HFF-Myc (cell line): ENCODE results near the gene LMTK2.

Experiments
- DNase-seq: peaks from one replicate; pipeline ENCODE4 v3.0.0-alpha.2; 2011; ENCODE audit warnings: low read depth; ENCODE audit errors: extremely low read depth
- H3K4me3 ChIP-seq: replicated peaks from 2 replicates; pipeline ENCODE4 v1.5.1; 2011; ENCODE audit warnings: low read depth, mild to moderate bottlenecking, control low read depth, low read length
- TF ChIP-seq, protein P1 (sequence below): IDR thresholded peaks from 2 replicates; pipeline ENCODE4 v1.5.1; 2012; ENCODE audit warnings: mild to moderate bottlenecking, low read depth, low read length, control low read depth; ENCODE audit errors: missing control alignments

Gene LMTK2

DNA sequence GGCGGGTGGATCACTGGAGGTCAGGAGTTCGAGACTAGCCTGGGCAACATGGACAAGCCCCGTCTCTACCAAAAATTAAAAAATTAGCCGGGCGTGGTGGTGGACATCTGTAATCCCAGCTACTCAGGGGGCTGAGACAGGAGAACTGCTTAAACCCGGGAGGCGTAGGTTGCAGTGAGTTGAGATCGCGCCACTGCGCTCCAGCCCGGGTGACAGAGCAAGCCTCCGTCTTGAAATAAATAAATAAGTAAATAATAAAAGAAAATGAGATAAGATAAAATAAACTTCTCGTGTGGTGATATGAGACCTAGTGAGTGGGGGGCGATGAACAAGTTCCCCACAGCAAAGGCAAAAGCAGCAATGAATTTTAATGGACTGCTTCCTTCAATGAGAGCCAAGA, 33.6 kb upstream of the LMTK2 start:
- TF ChIP-seq, protein P1, sequence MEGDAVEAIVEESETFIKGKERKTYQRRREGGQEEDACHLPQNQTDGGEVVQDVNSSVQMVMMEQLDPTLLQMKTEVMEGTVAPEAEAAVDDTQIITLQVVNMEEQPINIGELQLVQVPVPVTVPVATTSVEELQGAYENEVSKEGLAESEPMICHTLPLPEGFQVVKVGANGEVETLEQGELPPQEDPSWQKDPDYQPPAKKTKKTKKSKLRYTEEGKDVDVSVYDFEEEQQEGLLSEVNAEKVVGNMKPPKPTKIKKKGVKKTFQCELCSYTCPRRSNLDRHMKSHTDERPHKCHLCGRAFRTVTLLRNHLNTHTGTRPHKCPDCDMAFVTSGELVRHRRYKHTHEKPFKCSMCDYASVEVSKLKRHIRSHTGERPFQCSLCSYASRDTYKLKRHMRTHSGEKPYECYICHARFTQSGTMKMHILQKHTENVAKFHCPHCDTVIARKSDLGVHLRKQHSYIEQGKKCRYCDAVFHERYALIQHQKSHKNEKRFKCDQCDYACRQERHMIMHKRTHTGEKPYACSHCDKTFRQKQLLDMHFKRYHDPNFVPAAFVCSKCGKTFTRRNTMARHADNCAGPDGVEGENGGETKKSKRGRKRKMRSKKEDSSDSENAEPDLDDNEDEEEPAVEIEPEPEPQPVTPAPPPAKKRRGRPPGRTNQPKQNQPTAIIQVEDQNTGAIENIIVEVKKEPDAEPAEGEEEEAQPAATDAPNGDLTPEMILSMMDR = no peak
- no peak overlapping the region for H3K4me3 ChIP-seq
- no peak for DNase-seq

DNA sequence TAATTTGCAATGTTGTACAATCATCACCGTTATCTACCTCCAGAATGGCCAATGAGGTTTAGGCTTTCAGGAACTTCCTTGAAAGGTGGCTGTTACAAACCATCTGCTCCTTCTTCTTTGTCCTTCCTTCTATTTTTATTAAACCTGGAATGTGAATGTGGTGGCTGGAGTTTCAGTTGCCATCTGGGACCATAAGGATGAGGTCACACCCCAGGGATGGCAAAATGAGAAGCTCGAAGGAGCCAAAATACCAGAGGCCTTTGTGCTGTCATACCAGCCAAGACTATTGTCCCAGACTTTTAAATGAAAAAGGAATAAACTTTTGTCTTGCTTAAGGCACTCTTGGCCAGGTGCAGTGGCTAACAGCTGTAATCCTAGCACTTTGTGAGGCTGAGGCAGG, 30.9 kb upstream of the LMTK2 start:
- no peak for DNase-seq
- no peak overlapping the region for H3K4me3 ChIP-seq
- TF ChIP-seq, protein P1 = no peak

DNA sequence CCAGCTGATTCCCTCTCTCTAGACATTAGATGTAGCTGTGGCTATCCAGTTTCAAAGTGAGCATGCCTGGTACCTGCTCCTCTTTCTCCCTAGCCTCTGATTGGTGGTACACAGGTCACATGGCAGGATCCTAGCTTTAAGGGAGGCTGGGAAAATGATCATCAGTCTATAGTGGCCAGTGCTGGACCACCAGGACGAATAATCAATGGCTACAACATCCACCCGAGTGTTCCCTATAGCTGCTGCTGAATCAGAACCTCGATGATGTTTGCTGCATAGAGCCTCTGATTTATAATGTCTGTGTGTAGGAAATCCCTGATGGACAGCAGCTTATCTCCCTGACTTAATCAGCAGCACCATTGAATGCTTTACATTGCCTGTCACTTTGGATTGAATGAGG, 28.9 kb upstream of the LMTK2 start:
- DNase-seq = no peak
- no peak overlapping the region for H3K4me3 ChIP-seq
- TF ChIP-seq, protein P1 = no peak

DNA sequence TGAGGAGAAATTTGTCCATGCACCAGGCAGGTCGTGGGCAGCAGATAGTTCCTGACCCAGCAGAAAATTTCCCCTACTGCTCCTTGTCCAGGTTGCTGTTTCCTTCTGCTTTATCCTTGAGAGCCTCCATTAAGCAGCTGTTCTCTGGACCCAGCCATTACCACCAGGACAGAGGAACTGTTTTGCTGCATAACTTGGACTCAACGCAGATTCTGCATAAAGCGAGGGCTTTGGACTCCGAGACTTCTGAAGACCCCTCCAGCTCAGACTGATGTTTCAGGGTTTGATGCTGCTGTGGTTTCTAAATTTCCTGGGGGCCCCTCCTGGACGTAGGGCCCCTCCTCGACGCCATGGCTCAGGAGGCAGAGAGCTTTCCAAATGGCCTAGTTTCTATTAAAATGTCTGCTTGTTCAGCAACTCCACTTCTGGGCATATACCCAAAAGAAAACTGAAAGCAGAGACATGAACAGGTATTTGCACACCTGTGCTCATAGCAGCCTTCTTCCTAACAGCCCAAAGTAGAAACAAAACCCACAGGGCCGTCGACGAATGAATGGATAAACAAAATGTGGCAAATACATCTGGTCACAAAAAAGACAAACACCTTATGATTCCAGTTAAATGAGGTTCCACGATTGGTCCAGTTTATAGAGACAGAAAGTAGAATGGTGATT, 28.3 kb upstream of the LMTK2 start:
- TF ChIP-seq, protein P1 = no peak
- DNase-seq = no peak
- no peak overlapping the region for H3K4me3 ChIP-seq

DNA sequence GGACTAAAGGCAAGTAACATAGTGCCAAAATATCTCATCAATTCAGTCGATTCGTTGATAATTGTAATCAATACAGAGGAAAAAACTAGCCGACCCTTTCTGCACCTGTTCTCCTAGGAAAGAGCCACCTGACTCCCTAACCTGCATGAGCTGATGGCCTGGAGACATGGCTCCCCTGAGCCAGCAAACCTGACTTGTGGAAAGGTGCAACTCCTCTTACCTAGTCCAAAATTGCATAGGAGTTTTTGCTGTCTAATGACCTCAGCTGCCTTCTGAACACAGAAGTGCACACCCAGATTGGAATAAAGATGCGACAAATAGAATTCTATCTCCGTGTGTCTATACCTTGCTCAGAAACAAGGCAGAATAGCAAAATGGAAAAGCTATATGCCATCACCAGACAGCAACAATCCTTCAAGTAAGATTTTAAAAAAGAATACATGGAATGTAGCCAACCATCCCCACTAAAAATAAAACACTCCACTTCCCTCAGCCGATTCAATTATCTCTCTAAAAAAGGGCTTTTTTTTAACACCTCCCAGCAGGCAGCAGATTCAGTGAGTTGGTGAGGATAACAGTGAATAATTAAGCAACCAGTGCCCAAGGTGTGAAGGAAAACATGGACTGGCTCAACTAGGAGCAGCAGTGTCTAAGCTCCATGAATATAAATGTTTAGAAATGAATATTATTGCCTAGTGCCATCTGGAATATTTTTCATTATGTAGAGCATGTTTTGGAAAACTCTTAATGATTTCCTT, 26.6 kb upstream of the LMTK2 start:
- DNase-seq = no peak
- TF ChIP-seq, protein P1 = no peak
- no peak overlapping the region for H3K4me3 ChIP-seq

DNA sequence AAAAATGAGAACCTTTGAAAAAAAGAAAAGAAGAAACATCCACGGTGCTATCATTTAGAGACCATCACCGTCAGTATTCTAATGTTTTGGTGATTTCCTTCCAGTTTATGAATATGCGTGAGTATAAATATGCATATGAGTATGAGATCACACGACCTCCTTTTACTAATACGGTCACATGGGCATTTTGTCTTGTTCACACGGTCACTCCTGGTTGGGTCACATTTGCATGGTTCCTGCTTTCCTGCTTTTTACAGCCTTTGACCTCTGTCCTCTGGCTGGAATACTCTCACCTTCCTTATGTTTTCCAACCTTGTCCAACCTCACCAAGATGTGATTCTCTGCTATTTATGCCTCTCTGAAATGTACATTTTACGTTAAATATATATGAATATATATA, 25.3 kb upstream of the LMTK2 start:
- TF ChIP-seq, protein P1 = no peak
- H3K4me3 ChIP-seq = no peak overlapping the region
- no peak for DNase-seq
